ENCODE measurements around the gene B3GNT2.
"Not testable (repeated sequence)": the region's sequence is repeated elsewhere in the genome, so short reads cannot be mapped to it uniquely, and the experiment has no call there.

B3GNT2 gene, protein sequence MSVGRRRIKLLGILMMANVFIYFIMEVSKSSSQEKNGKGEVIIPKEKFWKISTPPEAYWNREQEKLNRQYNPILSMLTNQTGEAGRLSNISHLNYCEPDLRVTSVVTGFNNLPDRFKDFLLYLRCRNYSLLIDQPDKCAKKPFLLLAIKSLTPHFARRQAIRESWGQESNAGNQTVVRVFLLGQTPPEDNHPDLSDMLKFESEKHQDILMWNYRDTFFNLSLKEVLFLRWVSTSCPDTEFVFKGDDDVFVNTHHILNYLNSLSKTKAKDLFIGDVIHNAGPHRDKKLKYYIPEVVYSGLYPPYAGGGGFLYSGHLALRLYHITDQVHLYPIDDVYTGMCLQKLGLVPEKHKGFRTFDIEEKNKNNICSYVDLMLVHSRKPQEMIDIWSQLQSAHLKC
- long read RNA-seq, transcript B3GNT2-201 (2 exons, 2,763 nt), result major isoform, 310 of 314 reads
- long read RNA-seq, partial matches to known transcripts, result 0 of 314 reads
- long read RNA-seq, other reads (novel, unspliced or antisense), result 4 of 314 reads

DNA sequence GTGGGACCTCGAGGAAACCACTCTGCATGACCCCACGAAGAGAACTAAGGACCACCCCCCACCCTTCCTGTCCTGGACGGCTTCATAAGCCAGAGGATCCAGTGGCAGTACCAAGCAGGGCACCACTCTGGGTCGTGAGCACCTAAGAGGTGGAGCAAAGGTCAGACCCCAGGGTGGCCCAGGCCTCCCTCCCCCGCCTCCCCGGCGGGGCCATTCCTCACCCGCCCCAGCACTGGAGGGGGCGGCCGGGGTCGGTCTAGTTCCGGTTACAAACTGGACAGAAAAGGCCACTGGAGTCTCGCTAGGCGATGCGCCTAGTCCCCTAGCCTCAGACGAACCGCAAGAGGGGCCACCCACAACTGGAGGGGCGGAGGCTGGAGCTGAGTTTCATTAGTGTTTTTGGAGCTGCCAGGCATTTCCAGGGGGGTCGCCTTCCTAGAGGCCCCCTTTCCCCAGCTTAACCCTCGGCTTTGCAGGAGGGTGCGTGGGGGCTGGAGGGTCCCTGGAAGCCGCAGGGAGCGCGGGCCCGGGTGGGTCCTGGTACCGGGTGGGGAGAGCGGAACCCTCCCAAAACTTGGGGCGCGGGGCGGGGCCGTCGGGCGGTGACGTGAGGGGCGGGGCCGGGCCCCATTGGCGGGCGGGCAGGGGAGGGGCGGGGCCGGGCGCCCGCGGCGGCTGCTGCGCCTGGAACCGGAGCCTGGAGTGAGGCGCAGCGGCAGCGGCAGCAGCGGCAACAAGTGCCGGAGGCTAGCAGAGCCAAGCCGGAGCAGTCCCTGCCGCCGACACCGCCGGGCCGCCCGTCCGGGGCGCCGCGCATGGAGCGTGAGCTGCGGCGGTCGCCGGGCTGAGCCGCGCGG, at the start of gene B3GNT2:
B3GNT2 (plus strand) TSS at position 695 of the 857 bp plus-strand sequence. CDS start 26,106 bp downstream, outside the sequence.
- peak in 1 of 2 experiments; percentile 70 for DNase-seq (ENCODE audit: low read depth in 1 of 2, low spot score in 1 of 2)
- no peaks in the 10 kb centered on the region for H3K27me3 ChIP-seq (ENCODE audit: insufficient read depth, poor library complexity, severe bottlenecking)
- no peak for TF ChIP-seq SPI1 (IDR thresholded peaks at IDR 0.05; ENCODE audit: borderline replicate concordance, low read depth)
- TF ChIP-seq POLR2AphosphoS5 (IDR thresholded peaks at IDR 0.05; ENCODE audit: low read depth), result peak; percentile 76; the same call in 1 of the 2 replicates
- peak within 1 kb of the TSS; percentile 93 for H3K27ac ChIP-seq (replicated peaks)
- H3K4me3 ChIP-seq (replicated peaks; ENCODE audit: insufficient read depth, low read length), result peak within 1 kb of the TSS; percentile 84

DNA sequence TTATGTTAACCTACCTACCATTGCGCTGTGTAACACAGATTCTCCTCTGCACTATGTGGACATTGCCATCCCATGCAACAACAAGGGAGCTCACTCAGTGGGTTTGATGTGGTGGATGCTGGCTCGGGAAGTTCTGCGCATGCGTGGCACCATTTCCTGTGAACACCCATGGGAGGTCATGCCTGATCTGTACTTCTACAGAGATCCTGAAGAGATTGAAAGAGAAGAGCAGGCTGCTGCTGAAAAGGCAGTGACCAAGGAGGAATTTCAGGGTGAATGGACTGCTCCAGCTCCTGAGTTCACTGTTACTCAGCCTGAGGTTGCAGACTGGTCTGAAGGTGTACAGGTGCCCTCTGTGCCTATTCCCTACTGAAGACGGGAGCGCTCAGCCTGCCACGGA, 49.1 kb upstream of the B3GNT2 start:
- not testable (repeated sequence) for DNase-seq (ENCODE audit: low read depth in 1 of 2, low spot score in 1 of 2); H3K27me3 ChIP-seq (ENCODE audit: insufficient read depth, poor library complexity, severe bottlenecking); H3K27ac ChIP-seq (replicated peaks); H3K4me3 ChIP-seq (replicated peaks; ENCODE audit: insufficient read depth, low read length)

GRCh38 chr2:62147610-62148301, 48.2 kb upstream of the B3GNT2 start:
- TF ChIP-seq GABPA (IDR thresholded peaks at IDR 0.05; ENCODE audit: low read depth) (no peak), SPI1 (IDR thresholded peaks at IDR 0.05; ENCODE audit: borderline replicate concordance, low read depth) (no peak)
- TF ChIP-seq, protein P1, sequence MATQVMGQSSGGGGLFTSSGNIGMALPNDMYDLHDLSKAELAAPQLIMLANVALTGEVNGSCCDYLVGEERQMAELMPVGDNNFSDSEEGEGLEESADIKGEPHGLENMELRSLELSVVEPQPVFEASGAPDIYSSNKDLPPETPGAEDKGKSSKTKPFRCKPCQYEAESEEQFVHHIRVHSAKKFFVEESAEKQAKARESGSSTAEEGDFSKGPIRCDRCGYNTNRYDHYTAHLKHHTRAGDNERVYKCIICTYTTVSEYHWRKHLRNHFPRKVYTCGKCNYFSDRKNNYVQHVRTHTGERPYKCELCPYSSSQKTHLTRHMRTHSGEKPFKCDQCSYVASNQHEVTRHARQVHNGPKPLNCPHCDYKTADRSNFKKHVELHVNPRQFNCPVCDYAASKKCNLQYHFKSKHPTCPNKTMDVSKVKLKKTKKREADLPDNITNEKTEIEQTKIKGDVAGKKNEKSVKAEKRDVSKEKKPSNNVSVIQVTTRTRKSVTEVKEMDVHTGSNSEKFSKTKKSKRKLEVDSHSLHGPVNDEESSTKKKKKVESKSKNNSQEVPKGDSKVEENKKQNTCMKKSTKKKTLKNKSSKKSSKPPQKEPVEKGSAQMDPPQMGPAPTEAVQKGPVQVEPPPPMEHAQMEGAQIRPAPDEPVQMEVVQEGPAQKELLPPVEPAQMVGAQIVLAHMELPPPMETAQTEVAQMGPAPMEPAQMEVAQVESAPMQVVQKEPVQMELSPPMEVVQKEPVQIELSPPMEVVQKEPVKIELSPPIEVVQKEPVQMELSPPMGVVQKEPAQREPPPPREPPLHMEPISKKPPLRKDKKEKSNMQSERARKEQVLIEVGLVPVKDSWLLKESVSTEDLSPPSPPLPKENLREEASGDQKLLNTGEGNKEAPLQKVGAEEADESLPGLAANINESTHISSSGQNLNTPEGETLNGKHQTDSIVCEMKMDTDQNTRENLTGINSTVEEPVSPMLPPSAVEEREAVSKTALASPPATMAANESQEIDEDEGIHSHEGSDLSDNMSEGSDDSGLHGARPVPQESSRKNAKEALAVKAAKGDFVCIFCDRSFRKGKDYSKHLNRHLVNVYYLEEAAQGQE (IDR thresholded peaks at IDR 0.05; ENCODE audit: insufficient replicate concordance, low read depth), result no peak

DNA sequence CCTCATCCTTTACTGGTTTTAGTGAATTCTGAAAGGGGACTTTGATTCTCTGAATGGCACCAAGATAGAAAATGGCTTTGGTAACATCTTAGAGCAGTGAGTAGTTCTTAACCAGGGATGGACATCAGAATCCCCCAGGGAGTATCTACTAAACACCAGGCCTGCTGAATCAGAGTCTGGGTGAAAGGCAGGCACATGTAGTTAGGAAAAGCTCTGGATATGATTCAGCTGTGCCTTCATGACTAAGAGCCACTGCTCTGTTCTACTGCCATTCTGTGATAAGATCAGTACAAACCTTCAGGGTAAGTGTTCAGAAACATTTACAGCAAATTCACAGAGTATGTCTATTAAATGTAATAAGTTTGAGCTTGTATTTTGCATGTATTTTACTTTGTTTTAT, 46.2 kb upstream of the B3GNT2 start:
- no peak overlapping the region for H3K27ac ChIP-seq (replicated peaks)
- H3K4me3 ChIP-seq (replicated peaks; ENCODE audit: insufficient read depth, low read length), result no peak overlapping the region
- no peak for TF ChIP-seq GABPA (IDR thresholded peaks at IDR 0.05; ENCODE audit: low read depth)
- no peak for TF ChIP-seq CTCF (IDR thresholded peaks at IDR 0.05; ENCODE audit: insufficient read depth, low read length)
- no peak for TF ChIP-seq POLR2AphosphoS5 (IDR thresholded peaks at IDR 0.05; ENCODE audit: low read depth)
- TF ChIP-seq SPI1 (IDR thresholded peaks at IDR 0.05; ENCODE audit: borderline replicate concordance, low read depth), result no peak
- TF ChIP-seq, protein P1 (IDR thresholded peaks at IDR 0.05; ENCODE audit: insufficient replicate concordance, low read depth), result no peak
- DNase-seq (ENCODE audit: low read depth in 1 of 2, low spot score in 1 of 2), result no peak
- H3K27me3 ChIP-seq (ENCODE audit: insufficient read depth, poor library complexity, severe bottlenecking), result no peaks in the 10 kb centered on the region

More at GRCh38 chr2:62147610-62148301, 48.2 kb upstream of the B3GNT2 start:
- no peak overlapping the region for H3K27ac ChIP-seq (replicated peaks)
- DNase-seq (ENCODE audit: low read depth in 1 of 2, low spot score in 1 of 2), result peak in 1 of 2 experiments; percentile 11
- H3K4me3 ChIP-seq (replicated peaks; ENCODE audit: insufficient read depth, low read length), result no peak overlapping the region
- no peaks in the 10 kb centered on the region for H3K27me3 ChIP-seq (ENCODE audit: insufficient read depth, poor library complexity, severe bottlenecking)
